ENCODE results near the gene ZBP1. TPM values are rescaled to one million over a fixed set of nuclear protein-coding genes. Genes with fewer than 3 reads are reported as not detected.

The ZBP1 gene
- total RNA-seq, 1 experiment from 2014 or later, result not detected

GRCh38 chr20:57619051-57619831, 985 bp downstream of the ZBP1 start:
- no peak for DNase-seq (ENCODE audit: extremely low read depth, low read depth)

- no peak for DNase-seq (ENCODE audit: extremely low read depth, low read depth)
Measured at GRCh38 chr20:57618764-57619050, 1.5 kb downstream of the ZBP1 start.

DNA sequence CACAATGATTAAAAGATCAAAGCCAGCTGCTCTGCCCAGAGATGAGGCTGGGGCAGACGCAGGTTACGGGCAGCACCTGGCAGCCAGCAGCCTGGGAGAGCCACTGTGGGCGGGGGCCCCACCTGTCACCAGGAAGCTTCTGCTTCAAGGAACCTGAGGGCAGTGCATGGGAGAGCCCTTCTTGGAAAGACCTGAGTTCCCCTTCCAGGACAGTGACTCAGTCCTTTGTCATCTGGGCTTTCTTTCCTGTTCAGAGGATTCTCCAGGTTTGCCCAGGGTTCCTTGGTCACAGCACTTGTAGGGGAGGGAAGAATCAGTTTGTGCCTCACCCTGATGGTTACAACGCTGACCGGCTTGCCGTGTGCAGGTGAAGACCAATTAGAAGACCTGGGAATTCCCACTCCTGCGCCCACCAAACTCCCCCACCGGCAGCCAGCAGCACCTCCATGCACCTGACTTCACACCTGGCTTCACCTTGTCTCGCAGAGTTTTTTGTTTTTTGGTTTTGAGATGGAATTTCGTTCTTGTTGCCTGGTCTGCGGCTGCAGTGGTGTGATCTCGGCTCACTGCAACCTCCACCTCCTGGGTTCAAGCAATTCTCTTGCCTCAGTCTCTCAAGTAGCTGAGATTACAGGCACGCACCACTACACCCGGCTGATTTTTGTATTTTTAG, 2.0 kb downstream of the ZBP1 start:
- no peak for DNase-seq (ENCODE audit: extremely low read depth, low read depth)

GRCh38 chr20:57617079-57617795, 3.0 kb downstream of the ZBP1 start:
- DNase-seq (ENCODE audit: extremely low read depth, low read depth), result no peak

DNA sequence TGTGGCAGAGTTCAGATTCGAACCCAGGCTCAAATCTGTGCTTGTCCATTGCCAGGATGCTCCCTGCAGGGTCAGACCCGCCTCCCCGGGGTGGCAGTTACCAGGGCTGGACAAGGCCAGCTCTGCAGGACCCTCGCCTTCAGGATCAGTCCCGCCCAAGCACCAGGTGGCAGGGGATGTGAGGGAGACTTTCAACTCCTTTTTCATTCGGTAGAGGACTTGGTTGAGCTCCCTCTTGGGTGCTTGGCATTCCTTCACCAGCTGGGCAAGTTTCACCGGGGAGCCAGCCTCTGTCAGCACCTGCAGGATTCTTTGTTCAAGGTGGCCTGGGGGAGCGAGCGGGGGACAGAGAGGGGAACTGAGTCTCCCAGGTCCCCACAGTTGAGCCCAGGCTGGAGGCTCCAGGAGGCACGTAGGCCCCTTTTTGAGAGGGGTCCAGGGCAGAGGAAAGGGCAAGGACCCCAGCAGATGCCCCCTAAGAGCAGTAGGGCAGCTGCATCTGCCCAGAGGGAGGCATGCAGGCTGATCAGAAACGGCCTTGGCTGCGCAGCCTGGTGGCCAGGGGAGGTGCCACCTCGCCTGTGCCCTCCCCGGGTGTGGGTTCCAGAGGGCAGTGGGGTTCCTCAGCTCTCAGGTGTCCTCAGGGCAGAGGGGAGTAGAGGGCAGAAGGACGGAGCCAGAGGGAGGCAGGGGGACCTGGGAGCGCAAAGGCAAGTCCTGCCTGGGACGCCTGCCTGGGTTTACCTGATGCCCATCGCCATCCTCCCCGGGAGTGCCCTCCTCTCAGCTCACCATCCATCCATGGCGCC, 3.9 kb downstream of the ZBP1 start:
- DNase-seq (ENCODE audit: extremely low read depth, low read depth), result no peak

DNA sequence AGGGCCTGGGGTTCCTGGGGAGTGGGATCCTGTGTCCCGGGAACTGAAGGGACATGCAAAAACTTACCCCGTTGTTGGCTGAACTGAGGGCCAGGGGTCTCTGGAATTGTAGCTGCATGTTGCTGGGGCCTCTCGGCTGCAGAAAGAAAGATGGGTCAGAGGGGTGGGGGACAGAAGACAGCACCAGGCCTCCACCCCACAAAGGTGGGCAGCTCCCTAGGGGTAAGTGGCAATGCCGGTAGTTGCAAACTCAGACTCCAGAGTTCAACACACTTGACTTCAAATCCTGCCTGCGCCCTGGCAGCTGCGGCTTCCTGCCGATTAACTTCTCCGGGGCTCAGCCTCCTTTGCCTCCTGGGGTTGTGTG, 4.8 kb downstream of the ZBP1 start:
- no peak for DNase-seq (ENCODE audit: extremely low read depth, low read depth)

DNA sequence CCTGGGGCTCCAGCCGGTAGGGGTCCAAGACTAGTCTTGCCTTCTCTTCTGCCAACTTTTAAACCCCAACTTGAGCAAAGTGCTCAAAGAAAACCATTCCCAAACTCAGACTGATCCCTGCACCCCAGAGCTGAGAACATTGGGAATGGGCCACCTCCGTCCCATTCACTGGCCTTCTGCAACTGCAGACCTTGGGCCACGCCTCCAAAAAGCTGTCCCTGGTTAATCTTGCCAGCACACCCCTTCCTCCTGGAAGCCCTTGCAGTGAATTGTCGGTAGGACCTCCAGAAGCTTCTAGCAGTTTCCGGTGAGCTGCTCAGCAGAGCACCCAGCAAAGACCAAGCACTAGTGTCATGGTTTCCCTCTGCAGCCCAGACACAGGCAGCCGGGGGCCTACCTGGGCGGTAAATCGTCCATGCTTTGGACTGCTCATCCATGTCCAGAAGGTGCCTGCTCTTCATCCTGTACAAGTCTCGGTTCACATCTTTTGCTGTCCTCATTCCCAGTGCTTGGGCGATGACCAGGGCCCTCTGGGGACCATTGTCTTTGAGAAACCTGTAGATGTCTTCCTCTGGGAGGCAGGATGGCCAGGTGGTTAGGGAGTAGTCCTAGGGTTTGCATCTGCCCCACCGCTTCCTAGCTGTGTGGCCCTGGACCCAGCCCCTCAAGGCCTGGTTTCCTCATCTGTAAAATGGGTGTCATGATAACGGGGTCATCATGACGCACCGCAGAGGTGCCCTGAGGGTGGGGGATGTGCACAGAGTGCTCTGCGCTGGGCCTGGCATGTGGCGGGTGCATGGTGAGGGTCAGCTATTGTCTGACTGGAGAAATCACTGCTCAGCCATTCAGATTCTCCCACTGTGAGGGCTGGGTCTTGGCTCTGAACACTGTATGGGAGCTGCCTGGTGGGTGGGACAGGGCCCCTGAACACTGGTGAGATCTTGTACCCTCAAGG, 5.5 kb downstream of the ZBP1 start:
- DNase-seq (ENCODE audit: extremely low read depth, low read depth), result no peak

DNA sequence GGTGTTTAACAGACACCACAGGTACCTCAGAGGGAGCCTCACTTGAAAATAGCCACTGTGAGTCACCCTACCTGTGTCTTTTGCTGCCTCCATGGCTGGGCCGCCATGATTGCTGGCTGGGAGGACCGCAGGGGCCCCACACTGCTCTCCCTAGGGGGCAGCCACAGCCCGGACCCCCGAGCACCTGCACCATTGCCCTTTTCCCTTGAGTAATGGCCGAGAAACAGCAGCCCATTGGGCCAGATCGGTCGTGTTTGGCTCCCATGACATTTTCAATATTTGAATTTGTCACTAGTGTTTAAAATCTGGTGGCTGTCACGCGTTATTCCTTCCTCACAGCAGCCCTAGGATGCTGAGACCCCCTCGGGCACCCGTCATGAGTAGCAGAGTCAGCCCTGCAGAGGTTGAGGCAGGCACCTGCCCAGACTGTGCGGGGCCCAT, 6.7 kb downstream of the ZBP1 start:
- DNase-seq (ENCODE audit: extremely low read depth, low read depth), result no peak

- DNase-seq (ENCODE audit: extremely low read depth, low read depth), result no peak
Measured at GRCh38 chr20:57612916-57613315, 7.3 kb downstream of the ZBP1 start.

DNA sequence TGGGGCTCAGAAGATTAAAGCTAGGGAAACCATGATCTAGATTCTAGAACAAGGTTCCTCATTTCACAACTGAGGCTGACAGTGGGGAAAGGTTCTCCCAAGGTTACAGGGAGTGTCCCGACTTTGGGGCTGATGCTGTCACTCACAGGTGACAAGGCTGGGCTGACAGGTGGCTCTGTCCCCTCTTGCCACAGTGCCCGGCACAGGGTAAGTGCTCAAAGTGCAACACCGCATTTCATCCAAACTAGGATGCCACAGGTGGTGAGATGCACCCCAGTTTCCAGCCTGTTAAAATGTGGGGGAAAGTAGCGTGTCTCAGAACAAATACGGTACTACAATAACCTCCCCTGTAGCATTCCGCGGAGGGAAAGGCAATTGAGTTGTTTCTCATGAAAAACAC, 7.8 kb downstream of the ZBP1 start:
- no peak for DNase-seq (ENCODE audit: extremely low read depth, low read depth)

- no peak for DNase-seq (ENCODE audit: extremely low read depth, low read depth)
Measured at GRCh38 chr20:57611586-57612311, 8.5 kb downstream of the ZBP1 start.

DNA sequence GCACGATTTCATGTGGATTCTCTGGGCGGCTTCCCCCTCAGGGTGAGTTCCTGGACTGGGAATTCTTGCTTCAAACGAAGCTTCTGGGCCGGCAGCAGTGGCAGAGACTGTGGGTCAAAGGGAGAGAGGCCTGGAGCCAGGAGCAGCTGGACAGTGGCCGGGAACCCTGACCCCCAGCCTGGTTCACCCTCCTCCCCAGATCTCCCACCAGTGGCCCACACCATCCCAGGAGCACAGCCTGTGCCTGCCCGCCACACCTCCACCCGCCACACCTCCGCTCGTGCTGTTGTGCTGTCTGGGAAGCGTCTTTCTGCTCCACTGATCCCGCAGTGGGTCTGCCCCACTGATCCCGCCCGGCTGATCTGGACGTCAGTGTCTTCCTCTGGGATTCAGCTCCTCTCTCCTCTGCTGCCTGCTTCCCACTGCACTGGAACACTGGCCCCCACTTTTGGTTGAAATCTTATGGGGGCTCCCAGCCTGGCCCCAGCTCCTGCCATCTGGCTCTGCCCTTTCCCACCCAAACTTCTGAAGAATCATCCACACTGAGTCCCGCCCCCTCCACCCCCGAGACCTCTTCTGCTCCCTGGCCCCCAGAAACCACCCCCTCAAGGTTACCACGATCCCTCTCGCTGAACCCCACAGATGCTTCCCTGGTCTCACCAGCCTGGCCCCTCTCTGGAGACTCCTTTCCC, 9.8 kb downstream of the ZBP1 start:
- DNase-seq (ENCODE audit: extremely low read depth, low read depth), result no peak

DNA sequence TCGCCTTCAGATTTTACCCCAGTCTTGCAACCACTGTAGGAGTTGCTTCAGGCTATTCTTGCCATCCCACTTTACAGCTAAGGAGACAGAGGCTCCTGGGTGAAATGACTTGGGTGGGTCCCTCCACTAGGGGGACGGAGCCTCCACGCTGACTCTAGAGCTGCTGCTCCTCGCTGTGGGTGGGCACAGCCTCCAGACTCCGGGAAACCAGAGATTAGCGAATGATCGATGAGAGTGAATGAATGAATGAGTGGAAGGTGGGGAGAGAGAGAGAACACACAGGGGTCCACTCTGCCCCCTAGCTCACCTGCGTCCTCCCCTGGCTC, 10.4 kb downstream of the ZBP1 start:
- DNase-seq (ENCODE audit: extremely low read depth, low read depth), result no peak

DNA sequence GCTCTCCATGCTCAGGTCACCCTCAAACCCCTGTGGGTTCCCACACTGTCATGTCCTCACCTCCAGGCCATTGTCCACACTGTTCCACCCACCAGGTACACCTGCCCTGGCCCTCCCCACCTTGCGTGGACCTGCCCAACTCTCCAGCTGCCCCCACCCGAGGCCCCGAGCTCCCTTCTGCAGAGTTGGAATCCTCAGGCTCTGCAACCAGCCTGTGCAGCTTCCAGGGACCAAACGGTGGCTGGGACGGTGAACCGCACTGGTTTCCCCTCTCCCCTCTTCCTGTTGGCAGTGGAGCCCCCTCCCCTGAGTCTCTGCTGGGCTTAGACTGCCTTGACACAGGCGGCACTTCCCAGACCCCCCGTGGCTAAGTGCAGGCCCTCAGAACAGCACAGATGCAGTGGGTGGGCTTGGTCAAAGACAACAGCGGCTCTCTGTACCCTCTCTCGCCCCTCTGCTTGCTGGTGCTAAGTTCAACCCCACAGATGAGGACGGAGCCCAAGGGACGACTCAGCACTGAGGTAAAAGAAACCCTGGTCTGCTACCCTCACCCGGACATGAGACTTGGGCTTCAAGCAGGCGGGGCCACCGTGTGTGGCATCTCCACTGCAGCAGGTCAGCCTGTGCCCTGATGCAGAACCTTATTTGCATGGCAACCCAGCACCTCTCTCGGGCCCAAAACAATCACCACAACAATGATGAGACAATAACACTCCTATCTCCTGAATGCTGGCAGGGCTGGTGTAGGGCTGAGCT, 11.0 kb downstream of the ZBP1 start:
- DNase-seq (ENCODE audit: extremely low read depth, low read depth), result no peak

- DNase-seq (ENCODE audit: extremely low read depth, low read depth), result no peak
Measured at GRCh38 chr20:57608516-57608915, 11.7 kb downstream of the ZBP1 start.

- no peak for DNase-seq (ENCODE audit: extremely low read depth, low read depth)
Measured at GRCh38 chr20:57605878-57606277, 14.3 kb downstream of the ZBP1 start.

GRCh38 chr20:57605045-57605444, 15.2 kb downstream of the ZBP1 start:
- no peak for DNase-seq (ENCODE audit: extremely low read depth, low read depth)

DNA sequence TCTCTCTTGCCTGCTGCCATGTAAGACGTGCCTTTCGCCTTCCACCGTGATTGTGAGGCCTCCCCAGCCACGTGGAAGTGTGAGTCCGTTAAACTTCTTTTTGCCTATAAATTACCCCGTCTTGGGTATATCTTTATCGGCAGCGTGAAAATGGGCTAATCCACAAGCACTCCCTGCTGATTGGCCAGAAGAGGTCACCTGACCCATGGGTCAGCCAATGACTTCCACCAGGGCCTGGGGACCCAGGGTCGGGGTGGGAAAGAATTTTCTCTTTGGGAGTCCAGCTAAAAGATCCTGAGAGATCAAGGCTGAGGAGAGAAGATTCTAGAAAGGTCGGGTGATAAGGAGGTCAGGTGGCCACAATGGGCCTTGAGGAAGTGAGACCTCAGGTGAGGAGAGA, 17.1 kb downstream of the ZBP1 start:
- DNase-seq (ENCODE audit: extremely low read depth, low read depth), result no peak

All from NCI-H460 (cell line).